SJSA1 (cell line): ENCODE data around the gene LVRN. TPM values are rescaled to one million over a fixed set of nuclear protein-coding genes. Genes with fewer than 3 reads are reported as not detected.

Experiments used
- DNase-seq, 2 experiments: peaks; one replicate each; pipeline ENCODE4 v3.0.0-alpha.2; 2015 to 2020; ENCODE audit warnings: low spot score in 2 of 2, low read depth in 1 of 2
- H3K27ac ChIP-seq: fragments of 250-450 bp; sonication (Bioruptor Pico); 2 replicates; pipeline ENCODE4 v1.5.1; 2020; ENCODE audit warnings: mild to moderate bottlenecking, moderate library complexity
- H3K27me3 ChIP-seq: fragments of 250-450 bp; sonication (Bioruptor Pico); replicated peaks from 2 replicates; pipeline ENCODE4 v1.5.1; 2020; ENCODE audit warnings: mild to moderate bottlenecking, moderate library complexity
- H3K36me3 ChIP-seq: fragments of 250-450 bp; sonication (Bioruptor Pico); 2 replicates; pipeline ENCODE4 v1.5.1; 2020; ENCODE audit warnings: mild to moderate bottlenecking
- H3K4me1 ChIP-seq: fragments of 250-450 bp; sonication (Bioruptor Pico); replicated peaks from 2 replicates; pipeline ENCODE4 v1.6.1; 2021; ENCODE audit warnings: mild to moderate bottlenecking
- H3K4me3 ChIP-seq: fragments of 250-450 bp; sonication (Bioruptor Pico); 2 replicates; pipeline ENCODE4 v1.5.1; 2020; ENCODE audit warnings: mild to moderate bottlenecking
- H3K9me3 ChIP-seq: fragments of 250-450 bp; sonication (Bioruptor Pico); replicated peaks from 2 replicates; pipeline ENCODE4 v1.5.1; 2020; ENCODE audit warnings: mild to moderate bottlenecking
- total RNA-seq: library from RNA; depleted of rRNA; stranded (reverse); fragments of >200 nt; shearing (Covaris generic); gene quantifications from 2 replicates; pipeline ENCODE4 v1.2.3, GENCODE V29; 2014

Gene LVRN
- total RNA-seq, 1 experiment from 2014 or later: 0.74 TPM

- peak in 1 of 2 experiments; percentile 21 for DNase-seq
- no peaks in the 10 kb centered on the region for H3K9me3 ChIP-seq
- peaks cover 35% of the 10 kb centered on the region for H3K4me1 ChIP-seq
- peak overlapping the region; percentile 75 for H3K27ac ChIP-seq
- H3K27me3 ChIP-seq: no peaks in the 10 kb centered on the region
- no peaks in the 10 kb centered on the region for H3K36me3 ChIP-seq
- H3K4me3 ChIP-seq: no peak overlapping the region
Measured at GRCh38 chr5:115978779-115979178, 16.5 kb downstream of the LVRN start.

- H3K4me3 ChIP-seq: no peak overlapping the region
- peak overlapping the region; percentile 75 for H3K27ac ChIP-seq
- no peaks in the 10 kb centered on the region for H3K9me3 ChIP-seq
- DNase-seq: peak in 1 of 2 experiments; percentile 31
- no peaks in the 10 kb centered on the region for H3K27me3 ChIP-seq
- no peaks in the 10 kb centered on the region for H3K36me3 ChIP-seq
- peaks cover 35% of the 10 kb centered on the region for H3K4me1 ChIP-seq
Measured at GRCh38 chr5:115979201-115980041, 17.1 kb downstream of the LVRN start.

- Histone ChIP-seq H3K4me3 (no peak overlapping the region), H3K9me3 (no peaks in the 10 kb centered on the region), H3K27me3 (no peaks in the 10 kb centered on the region), H3K27ac (no peak overlapping the region), H3K4me1 (peaks cover 17% of the 10 kb centered on the region), H3K36me3 (no peaks in the 10 kb centered on the region)
- no peak for DNase-seq
Measured at GRCh38 chr5:115983519-115983918, 21.2 kb downstream of the LVRN start.

GRCh38 chr5:115985802-115986757 lies 23.8 kb downstream of the LVRN start:
- H3K27ac ChIP-seq: no peak overlapping the region
- H3K4me1 ChIP-seq: no peaks in the 10 kb centered on the region
- DNase-seq: no peak
- H3K36me3 ChIP-seq: no peaks in the 10 kb centered on the region
- no peaks in the 10 kb centered on the region for H3K9me3 ChIP-seq
- H3K4me3 ChIP-seq: no peak overlapping the region
- no peaks in the 10 kb centered on the region for H3K27me3 ChIP-seq

- no peak overlapping the region for H3K4me3 ChIP-seq
- H3K27ac ChIP-seq: no peak overlapping the region
- no peaks in the 10 kb centered on the region for H3K9me3 ChIP-seq
- no peaks in the 10 kb centered on the region for H3K27me3 ChIP-seq
- H3K4me1 ChIP-seq: no peaks in the 10 kb centered on the region
- no peak for DNase-seq
- no peaks in the 10 kb centered on the region for H3K36me3 ChIP-seq
Measured at GRCh38 chr5:115988002-115988401, 25.7 kb downstream of the LVRN start.

- Histone ChIP-seq H3K27me3 (no peaks in the 10 kb centered on the region), H3K36me3 (no peaks in the 10 kb centered on the region), H3K4me1 (no peaks in the 10 kb centered on the region), H3K4me3 (no peak overlapping the region), H3K27ac (no peak overlapping the region), H3K9me3 (no peaks in the 10 kb centered on the region)
- DNase-seq: no peak
Measured at GRCh38 chr5:115992848-115993350, 30.6 kb downstream of the LVRN start.

- DNase-seq: no peak
- no peak overlapping the region for H3K27ac ChIP-seq
- no peaks in the 10 kb centered on the region for H3K9me3 ChIP-seq
- no peak overlapping the region for H3K4me3 ChIP-seq
- no peaks in the 10 kb centered on the region for H3K36me3 ChIP-seq
- no peaks in the 10 kb centered on the region for H3K4me1 ChIP-seq
- no peaks in the 10 kb centered on the region for H3K27me3 ChIP-seq
Measured at GRCh38 chr5:115995351-115995750, 33.1 kb downstream of the LVRN start.

- peaks cover 7% of the 10 kb centered on the region; the same call in 1 of the 2 replicates for H3K4me1 ChIP-seq
- no peak overlapping the region for H3K27ac ChIP-seq
- no peak overlapping the region for H3K4me3 ChIP-seq
- no peaks in the 10 kb centered on the region; the same call in 1 of the 2 replicates for H3K9me3 ChIP-seq
- H3K36me3 ChIP-seq: no peaks in the 10 kb centered on the region
- H3K27me3 ChIP-seq: no peaks in the 10 kb centered on the region
- DNase-seq: peak in 1 of 2 experiments; percentile 31
Measured at GRCh38 chr5:116002116-116002906, 40.0 kb downstream of the LVRN start.

GRCh38 chr5:116004248-116004647 lies 42.0 kb downstream of the LVRN start:
- Histone ChIP-seq H3K4me3 (no peak overlapping the region), H3K27ac (no peak overlapping the region), H3K9me3 (no peaks in the 10 kb centered on the region; the same call in 1 of the 2 replicates), H3K36me3 (no peaks in the 10 kb centered on the region), H3K27me3 (no peaks in the 10 kb centered on the region), H3K4me1 (peaks cover 7% of the 10 kb centered on the region; the same call in 1 of the 2 replicates)
- DNase-seq: no peak

GRCh38 chr5:116009806-116010205 lies 47.5 kb downstream of the LVRN start:
- Histone ChIP-seq H3K4me3 (no peak overlapping the region), H3K9me3 (no peaks in the 10 kb centered on the region), H3K36me3 (no peaks in the 10 kb centered on the region), H3K27me3 (no peaks in the 10 kb centered on the region), H3K27ac (no peak overlapping the region), H3K4me1 (no peaks in the 10 kb centered on the region)
- no peak for DNase-seq

- H3K9me3 ChIP-seq: no peaks in the 10 kb centered on the region
- no peaks in the 10 kb centered on the region for H3K27me3 ChIP-seq
- DNase-seq: no peak
- H3K4me3 ChIP-seq: no peak overlapping the region
- no peaks in the 10 kb centered on the region for H3K4me1 ChIP-seq
- H3K36me3 ChIP-seq: no peaks in the 10 kb centered on the region
- H3K27ac ChIP-seq: no peak overlapping the region
Measured at GRCh38 chr5:116011046-116011445, 48.8 kb downstream of the LVRN start.

- H3K9me3 ChIP-seq: no peaks in the 10 kb centered on the region
- no peak overlapping the region for H3K4me3 ChIP-seq
- DNase-seq: no peak
- H3K27me3 ChIP-seq: no peaks in the 10 kb centered on the region
- no peaks in the 10 kb centered on the region for H3K36me3 ChIP-seq
- no peak overlapping the region for H3K27ac ChIP-seq
- no peaks in the 10 kb centered on the region for H3K4me1 ChIP-seq
Measured at GRCh38 chr5:116013207-116013785, 51.0 kb downstream of the LVRN start.

- Histone ChIP-seq H3K27me3 (no peaks in the 10 kb centered on the region), H3K9me3 (no peaks in the 10 kb centered on the region), H3K27ac (no peak overlapping the region), H3K36me3 (no peaks in the 10 kb centered on the region), H3K4me3 (no peak overlapping the region), H3K4me1 (peaks cover 2% of the 10 kb centered on the region; the same call in 1 of the 2 replicates)
- no peak for DNase-seq
Measured at GRCh38 chr5:116013936-116014335, 51.7 kb downstream of the LVRN start.
